ENCODE results near the gene ZNF511. TPM values are rescaled to one million over a fixed set of nuclear protein-coding genes. Genes with fewer than 3 reads are reported as not detected.
A peak's percentile ranks its signal among the peaks of the same experiment; 100 is the strongest.
"Not testable (repeated sequence)": the region's sequence is repeated elsewhere in the genome, so short reads cannot be mapped to it uniquely, and the experiment has no call there.

Gene ZNF511, protein sequence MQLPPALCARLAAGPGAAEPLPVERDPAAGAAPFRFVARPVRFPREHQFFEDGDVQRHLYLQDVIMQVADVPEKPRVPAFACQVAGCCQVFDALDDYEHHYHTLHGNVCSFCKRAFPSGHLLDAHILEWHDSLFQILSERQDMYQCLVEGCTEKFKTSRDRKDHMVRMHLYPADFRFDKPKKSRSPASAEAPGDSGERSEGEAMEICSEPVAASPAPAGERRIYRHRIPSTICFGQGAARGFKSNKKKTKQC
- polyA plus RNA-seq (ENCODE audit: insufficient read length in 10 of 10) = 10 to 100 TPM; 29.0 to 40.0 (median 33.4) TPM
- long read RNA-seq, donor 1, transcript ZNF511-202 (6 exons, 1,520 nt) = major isoform, 10 of 12 reads
- long read RNA-seq, donor 1, partial matches to known transcripts = 0 of 12 reads
- long read RNA-seq, donor 1, other reads (novel, unspliced or antisense) = 0 of 12 reads
- long read RNA-seq, donor 2, transcript ZNF511-202 (6 exons, 1,520 nt) = major isoform, 8 of 10 reads
- long read RNA-seq, donor 2, partial matches to known transcripts = 0 of 10 reads
- long read RNA-seq, donor 2, other reads (novel, unspliced or antisense) = 0 of 10 reads
- long read RNA-seq, donor 3 = 0 reads
- long read RNA-seq, donor 4, transcript ZNF511-202 (6 exons, 1,520 nt) = major isoform, 11 of 21 reads
- long read RNA-seq, donor 4, partial matches to known transcripts = 10 of 21 reads
- long read RNA-seq, donor 4, other reads (novel, unspliced or antisense) = 0 of 21 reads
- long read RNA-seq, donor 5, transcript ZNF511-202 (6 exons, 1,520 nt) = major isoform, 21 of 26 reads
- long read RNA-seq, donor 5, partial matches to known transcripts = 0 of 26 reads
- long read RNA-seq, donor 5, other reads (novel, unspliced or antisense) = 0 of 26 reads
- long read RNA-seq, donor 6, transcript ZNF511-202 (6 exons, 1,520 nt) = major isoform, 19 of 19 reads
- long read RNA-seq, donor 6, partial matches to known transcripts = 0 of 19 reads
- long read RNA-seq, donor 6, other reads (novel, unspliced or antisense) = 0 of 19 reads
- long read RNA-seq, donor 7, transcript ZNF511-202 (6 exons, 1,520 nt) = major isoform, 10 of 11 reads
- long read RNA-seq, donor 7, partial matches to known transcripts = 0 of 11 reads
- long read RNA-seq, donor 7, other reads (novel, unspliced or antisense) = 0 of 11 reads
- long read RNA-seq, donor 8, transcript ZNF511-202 (6 exons, 1,520 nt) = major isoform, 9 of 9 reads
- long read RNA-seq, donor 8, partial matches to known transcripts = 0 of 9 reads
- long read RNA-seq, donor 8, other reads (novel, unspliced or antisense) = 0 of 9 reads
- long read RNA-seq, donor 9, partial matches to known transcripts = 0 of 3 reads
- long read RNA-seq, donor 9, other reads (novel, unspliced or antisense) = 0 of 3 reads

DNA sequence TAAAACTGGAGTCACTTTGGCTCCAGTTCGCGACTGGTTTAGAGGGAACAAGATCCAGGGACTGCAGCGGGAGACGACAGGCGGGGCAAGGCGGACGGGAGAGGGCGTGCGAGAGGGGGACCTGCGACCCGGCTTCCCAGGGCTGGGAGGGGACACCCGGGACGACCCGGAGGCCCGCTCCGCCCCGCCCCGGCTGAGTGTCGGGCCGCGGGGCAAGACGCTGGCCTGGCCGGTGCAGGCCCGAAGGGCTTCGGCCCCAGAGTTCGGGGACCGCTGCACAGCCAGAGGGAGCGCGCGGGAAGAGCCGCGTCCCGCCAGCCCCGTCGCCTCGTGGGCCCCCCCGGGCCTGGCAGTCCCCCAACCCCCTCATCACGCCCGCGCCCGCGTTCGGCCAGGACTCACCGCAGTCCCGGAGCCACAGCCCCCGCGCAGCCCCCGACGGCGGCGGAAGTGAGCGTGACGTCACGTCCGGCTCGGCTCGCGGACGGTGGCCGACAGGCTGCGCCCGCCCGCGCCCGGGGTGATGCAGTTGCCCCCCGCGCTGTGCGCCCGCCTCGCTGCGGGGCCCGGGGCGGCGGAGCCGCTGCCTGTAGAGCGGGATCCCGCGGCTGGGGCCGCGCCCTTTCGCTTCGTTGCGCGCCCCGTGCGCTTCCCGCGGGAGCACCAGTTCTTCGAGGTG, at the start of gene ZNF511, which contains the start of gene TUBGCP2:
ZNF511 (plus strand) TSS at position 494 of the 679 bp plus-strand sequence; CDS start at position 524, 30 bp downstream.
TUBGCP2 (minus strand) TSS at position 452 of the 679 bp plus-strand sequence. CDS start 5,931 bp downstream, outside the sequence.
- peak; percentile 86 to 97 (median 92) for DNase-seq

DNA sequence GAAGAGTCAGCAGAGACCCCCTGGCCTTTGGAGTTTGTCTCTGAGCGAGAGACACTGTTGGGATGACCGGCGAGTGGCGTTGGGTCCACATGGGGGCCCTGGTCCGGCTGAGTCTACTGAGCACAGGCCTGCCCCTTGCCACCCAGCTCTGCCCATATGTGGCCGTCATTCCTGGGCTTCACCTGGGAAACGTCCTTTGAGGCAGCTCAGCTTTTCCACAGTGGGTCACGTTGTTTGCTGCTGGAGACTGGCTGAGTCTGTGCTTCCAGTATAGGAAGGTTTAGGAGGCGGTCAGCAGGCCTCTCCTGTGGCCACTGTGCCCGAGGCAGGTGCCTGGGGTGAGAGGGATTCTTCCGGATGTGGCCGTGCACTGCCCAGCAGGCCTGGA, 49.1 kb upstream of the ZNF511 start:
- DNase-seq = no peak

DNA sequence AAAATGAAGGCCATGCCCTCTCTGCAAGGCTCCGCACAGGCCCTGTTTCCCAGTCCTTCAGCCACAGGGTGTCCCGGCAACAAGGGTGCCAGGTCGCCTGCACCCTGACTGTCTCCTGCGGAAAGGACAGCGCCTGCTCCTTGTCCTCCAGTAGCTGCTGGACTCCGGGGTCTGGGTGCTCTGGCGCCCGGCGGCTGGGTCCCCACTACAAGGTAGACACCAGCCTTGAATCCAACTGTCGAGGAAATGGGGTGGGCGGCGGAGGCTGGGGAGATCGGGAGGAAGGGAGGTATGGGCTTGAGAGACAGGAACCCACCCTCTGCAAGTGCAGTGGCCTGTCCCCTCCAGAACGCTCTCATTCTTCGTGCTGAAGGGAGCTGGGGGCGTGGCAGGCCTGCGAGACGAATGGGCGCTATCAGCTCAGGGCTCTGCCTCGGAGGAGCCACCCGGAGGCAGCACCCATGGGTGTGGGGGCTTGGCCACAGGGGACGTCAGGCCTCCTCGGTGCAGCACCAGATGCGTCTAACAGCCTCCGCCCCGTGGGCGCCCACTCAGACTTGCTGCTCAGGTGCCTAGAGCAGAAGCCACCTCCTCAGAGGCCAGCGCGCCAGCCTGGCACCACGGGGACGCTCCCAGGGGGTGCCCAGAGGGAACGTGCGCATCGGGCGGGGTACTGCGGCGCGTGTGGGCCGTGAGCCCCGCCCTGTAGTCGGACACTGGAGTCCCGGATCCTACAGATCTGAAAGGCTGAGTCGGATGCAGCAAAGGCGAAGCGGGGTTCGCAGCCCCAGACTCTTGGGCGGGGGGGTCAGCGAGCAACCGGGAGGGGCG, 47.6 kb upstream of the ZNF511 start:
- peak; percentile 10 to 75 (median 38) for DNase-seq

DNA sequence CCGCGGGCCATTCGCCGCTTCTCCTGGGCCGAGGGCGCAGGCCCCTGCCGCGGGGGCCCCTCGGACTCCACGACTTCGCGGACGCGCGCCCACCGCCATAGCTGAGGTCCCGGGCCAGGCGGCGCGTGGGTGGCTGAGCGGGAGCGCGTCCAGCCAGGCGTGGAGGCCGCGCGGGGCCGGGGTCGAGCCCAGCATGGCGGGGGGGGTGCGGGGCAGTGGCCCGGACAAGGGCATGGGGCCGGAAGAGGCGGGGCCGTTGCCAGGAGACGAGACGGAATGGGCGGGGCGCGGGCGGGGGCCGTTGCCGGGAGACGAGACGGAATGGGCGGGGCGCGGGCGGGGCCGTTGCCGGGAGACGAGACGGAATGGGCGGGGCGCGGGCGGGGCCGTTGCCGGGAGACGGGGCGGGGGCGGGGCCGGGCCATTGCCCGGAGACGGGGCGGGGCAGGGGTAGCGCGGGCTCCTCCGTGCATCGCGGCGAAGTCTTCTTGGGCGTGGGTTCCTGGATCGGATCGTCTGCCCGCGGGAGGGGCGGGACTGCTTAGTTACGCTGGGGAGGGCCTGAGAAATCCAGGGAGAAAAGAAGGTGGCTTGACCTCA, 46.9 kb upstream of the ZNF511 start:
- peak; percentile 52 to 77 (median 62) for DNase-seq

DNA sequence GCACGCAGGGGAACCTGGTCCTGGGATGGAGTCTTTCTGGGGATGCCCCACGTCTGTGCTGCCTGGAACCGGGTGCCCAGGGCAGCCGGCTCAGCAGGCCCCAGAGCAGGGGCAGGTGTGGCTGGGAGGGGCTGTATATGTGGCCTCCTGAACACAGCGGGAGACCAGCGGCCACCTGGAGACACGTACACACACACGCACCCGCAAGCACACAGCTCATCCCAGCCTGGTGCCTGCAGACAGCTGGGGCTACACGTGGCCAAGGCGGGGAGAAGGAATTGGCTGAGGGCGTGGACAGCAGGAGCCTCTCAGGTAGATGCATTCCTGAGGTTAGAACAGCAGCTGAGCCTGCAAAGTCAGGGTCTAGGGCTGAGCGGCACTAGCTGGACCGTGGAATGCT, 46.0 kb upstream of the ZNF511 start:
- no peak for DNase-seq

DNA sequence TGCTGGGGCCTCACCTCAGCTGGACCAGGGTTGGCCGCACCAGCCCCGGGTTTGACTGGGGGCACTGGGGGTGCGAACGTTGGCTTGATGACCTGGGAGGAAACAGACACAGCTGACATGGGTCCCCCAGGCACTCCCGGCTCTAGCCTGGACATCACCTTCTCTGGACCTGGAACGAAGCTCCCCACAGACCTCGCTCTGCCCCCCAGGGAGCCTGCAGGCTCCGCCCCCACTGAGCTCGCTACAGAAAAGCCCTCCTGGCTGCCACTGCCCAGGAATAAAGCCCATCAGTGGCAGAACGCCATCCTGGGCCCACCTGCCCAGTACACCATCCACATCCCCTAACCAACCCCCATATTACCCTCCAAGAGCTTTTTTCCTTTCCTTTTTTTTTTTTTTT, 45.0 kb upstream of the ZNF511 start:
- DNase-seq = no peak

DNA sequence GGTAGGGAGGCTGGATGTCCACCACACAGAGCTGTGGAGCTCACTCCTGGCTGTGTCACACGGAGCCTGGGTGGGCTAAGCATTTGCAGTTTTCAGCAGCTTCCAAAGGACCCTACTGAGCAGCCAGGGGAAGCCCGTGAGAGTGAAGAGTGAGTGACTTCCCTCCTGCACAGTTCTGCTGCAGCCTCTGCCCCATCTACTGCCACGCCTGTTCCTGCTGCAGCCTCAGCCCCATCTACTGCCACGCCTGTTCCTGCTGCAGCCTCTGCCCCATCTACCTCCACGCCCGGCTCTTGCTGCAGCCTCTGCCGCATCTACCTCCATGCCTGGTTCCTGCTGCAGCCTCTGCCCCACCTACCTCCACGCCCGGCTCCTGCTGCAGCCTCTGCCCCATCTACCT, 44.3 kb upstream of the ZNF511 start:
- no peak for DNase-seq

DNA sequence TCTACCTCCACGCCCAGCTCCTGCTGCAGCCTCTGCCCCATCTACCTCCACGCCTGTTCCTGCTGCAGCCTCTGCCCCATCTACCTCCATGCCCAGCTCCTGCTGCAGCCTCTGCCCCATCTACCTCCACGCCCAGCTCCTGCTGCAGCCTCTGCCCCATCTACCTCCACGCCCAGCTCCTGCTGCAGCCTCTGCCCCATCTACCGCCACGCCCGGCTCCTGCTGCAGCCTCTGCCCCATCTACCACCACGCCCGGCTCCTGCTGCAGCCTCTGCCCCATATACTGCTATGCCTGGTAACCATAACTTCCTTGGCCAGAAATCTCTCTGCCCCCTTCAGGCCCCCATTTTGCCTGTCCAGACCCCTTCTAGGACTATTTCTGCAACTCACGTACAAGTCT, 43.7 kb upstream of the ZNF511 start:
- not testable (repeated sequence) for DNase-seq

DNA sequence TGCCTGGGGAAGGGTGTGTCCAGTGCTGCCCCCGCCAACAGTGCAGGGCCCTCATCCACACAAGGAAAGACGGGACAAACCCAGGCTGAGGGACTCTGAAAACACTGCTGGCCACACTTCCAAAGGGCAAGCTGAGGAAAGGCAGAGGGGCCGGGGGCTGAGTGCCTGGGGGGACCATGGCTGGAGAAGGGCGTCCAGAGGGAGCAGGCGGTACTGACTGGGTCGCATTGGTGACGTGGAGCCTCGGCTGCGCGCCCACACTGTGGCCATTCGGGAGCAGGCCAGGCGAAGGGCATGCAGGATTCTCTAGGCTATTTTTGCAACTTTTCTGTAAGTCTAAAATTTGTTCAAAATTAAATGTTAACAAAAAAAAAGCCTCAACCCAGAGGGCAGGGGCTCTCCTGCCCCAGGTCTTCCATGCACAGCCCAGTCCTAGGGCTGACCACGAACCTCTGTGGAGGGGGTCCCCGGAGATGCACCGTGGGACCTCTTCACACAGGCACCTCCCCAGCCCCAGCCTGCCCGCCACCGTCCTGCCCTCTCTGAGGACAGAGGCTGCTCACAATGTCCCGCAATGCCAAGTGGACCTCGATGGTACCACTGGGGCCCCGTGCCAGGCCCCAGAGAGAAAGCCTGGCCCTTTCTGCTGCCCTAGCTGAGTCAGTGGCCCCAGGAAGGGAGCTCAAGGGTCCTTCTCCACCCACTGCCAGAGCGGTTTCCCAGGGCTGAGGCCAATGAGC, 42.5 kb upstream of the ZNF511 start:
- no peak for DNase-seq

DNA sequence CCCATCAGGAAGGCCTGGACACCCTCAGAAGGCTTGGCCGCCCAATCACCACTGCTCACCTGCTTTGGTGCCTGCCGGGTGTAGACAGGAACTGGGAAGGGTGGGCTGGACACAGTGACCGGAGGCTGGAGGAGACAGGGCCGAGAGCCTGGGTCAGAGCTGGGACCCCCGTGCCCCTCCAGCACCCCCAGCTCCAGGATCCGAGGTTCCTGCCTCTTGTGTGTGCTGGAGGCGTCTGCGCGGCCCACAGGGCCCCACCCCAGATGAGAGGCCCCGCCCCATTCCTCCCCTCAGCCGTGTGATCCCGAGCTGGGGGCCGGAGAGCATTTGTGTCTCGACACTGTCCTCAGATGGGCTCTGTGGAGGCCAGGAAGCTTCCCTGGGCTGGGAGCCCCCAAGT, 41.4 kb upstream of the ZNF511 start:
- no peak for DNase-seq

DNA sequence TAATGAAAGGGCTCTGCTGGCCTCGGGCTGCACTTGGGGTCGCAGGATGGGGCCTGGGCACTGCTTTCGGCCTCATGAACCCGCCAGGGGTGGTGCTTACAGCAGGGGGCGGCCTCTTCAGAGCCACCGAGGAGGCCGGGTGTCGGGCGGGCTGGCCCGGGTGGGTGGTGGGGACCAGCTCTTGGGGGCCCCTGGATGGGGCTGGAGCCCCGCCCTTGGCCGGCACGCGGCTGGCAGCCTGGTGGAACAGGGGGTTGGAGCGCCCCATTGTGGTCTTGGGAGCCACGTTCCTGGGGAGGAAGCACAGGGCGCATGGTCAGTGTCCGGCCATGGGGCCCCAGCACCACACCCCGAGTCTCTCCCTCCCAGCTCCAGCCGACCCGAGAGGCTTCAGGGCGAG, 40.9 kb upstream of the ZNF511 start:
- DNase-seq = no peak

DNA sequence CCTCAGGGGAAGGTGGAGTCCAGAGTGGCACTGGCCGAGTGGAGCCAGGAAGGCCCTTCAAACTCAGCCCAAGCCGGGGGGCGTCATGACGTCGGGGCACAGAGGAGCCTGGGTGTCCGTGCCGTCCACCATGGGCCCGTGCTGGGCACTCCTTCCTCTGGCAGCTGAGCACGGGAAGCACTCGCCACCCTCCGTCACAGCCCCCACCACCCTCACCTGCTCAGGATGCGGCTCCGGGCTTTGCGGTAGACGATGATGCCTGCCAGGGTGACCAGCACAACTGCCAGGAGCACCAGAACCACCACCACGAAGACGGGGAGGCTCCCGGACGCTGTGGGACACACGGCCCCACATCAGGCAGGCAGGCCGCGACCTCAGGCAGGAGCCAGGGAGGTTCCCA, 40.2 kb upstream of the ZNF511 start:
- no peak for DNase-seq

DNA sequence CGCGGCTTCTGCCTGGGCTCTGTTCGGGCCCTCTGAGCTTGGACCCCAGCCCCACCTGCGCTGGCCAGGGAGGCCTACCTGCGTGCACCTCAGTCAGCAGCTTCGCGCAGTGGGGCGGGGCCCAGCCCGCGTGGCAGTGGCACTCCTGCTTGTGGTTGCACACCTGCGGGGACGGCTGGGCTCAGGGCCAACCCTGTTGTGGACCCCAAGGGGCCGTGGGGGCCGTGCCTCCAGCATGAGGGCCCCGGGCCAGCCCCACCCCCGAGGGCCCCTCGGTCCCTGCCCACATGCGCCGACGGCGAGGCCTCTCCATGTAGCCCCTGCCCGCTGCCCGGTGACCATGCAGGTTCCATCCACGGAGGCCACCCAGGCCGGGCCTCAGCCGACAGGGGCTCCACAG, 39.3 kb upstream of the ZNF511 start:
- no peak for DNase-seq

DNA sequence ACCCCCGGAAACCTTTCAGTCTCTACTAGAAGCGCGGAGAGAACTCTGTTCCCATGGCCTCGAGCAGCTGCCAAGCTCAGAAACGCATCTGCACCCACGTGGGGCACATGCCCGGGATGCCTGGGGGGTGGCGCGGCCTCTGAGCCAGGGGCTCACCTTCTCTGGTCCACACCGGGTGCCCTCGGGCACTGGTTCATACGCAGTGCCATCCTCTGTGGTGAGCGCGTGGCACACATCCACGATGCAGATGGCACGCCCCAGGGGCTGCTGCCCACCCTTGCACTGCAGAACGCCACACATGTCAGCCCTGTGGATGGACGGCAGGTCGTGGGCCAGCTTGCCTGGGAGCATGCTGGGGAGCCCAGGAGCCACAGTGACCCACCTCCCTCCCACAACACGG, 38.5 kb upstream of the ZNF511 start:
- DNase-seq = no peak

DNA sequence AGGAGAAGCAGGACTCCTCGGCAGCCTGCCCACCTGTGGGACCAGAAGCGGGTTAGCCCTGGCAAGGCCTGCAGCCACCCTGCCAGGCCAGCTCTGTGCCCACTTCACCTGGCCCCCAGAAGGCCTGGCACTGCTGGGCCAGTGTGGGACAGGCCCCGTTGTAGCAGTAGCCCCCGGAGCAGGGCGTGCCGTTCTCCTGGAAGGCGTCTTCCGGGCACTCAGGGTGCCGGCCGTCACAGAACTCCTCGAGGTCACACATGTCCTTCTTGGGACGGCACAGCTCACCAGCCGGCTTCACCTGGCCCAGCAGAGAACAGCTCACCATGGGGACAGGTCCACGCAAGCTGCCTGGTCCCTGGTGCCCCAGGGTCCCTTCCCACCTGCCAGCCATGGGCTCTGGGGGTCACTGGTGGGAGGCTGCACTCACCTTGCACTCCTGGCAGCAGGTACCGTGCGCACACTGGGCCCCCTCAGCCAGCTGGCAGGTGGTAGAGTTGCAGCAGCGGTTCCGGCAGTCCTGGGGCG, 37.9 kb upstream of the ZNF511 start:
- DNase-seq = no peak

DNA sequence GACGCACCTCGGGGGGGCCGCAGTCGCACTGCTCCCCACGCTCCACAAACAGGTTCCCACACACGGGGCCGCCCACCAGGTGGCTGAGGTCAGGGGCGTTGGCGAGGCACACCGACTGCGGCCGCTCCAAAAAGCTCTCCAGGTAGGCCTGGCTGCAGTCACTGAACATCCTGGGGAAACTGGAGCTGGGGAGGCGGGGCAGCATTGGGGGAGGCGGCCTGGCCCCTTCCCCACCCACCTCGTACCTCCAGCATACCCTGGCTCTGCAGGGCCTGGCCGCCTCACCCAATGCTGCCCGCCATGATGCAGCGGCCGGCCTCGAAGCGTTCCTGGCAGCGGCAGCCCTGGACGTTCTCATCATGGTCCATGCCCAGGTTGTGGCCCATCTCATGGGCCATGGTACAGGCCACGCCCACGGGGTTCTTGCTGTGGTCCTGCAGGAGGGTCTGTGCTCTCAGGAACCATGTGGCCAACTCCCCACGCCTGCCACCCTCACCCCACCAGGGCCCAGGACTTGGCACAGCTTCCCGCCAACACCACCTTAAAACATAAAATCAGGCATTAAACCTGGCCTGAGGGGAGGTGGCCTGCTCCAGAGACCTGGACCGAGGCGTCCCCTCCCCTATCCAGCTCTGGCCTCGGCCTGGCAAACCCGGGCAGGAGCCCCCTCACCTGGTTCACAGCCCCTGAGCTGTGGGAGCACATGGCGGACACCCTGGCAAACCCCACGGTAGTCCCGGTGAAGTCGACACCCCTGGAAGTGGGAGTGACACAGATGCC, 37.0 kb upstream of the ZNF511 start:
- no peak for DNase-seq

DNA sequence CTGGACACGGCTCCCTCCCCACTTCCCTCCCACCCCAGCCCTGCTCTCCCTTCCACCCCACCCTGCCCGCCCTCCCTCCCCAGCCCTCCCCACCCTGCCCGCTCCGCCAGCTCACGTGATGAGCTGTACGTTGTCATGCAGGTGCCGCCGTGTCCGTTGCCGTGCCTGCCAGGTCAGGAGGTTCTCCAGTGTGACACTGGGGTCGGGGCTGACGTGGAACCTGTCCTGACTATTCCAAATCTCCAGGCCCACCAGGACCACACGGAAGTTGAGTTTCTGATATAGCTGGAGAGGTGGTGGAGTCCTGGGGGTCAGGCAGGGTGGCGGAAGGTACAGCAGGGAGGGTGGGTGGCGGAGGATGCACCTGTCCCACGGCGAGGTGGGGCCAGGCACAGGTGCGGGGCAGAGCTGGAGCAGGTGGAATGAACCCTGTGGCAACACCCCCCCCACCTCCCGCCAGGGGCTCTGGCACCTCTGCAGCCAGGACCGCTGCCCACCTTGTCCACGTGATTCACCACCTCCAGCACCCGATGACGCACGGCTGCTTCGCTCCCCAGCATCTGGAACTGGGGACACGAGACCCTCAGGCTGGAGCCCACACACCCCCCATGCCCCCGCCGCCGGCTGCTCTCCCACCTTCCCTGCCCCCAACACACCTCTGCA, 36.3 kb upstream of the ZNF511 start:
- DNase-seq = no peak
